Measurements from ENCODE around the gene SPDYE2. TPM values are rescaled to one million over a fixed set of nuclear protein-coding genes. Genes with fewer than 3 reads are reported as not detected.
A peak's percentile ranks its signal among the peaks of the same experiment; 100 is the strongest.
"Not testable (repeated sequence)": the region's sequence is repeated elsewhere in the genome, so short reads cannot be mapped to it uniquely, and the experiment has no call there.

SPDYE2 gene
- total and polyA plus RNA-seq, 4 experiments from 2014 or later = 0.20 to 1.7 (median 0.28) TPM; not detected in 1

DNA sequence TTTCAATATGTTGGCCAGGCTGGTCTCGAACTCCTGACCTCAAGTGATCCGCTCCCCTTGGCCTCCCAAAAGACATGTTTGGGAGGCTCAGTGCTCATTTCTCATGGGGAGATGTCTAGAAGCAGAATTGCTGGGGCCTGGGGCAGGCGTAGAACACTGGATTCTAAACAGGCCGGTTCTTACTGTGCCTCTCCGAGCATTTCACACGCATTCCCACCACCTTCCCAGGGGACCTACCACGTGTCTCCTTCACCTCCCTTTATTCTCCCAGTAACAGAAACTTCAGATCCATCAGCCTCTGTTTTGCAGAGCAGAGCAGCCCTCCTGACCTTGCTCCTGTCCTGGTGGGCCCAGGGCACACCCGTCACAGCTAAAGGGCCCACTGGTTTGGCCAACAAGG, 23.8 kb upstream of the SPDYE2 start:
- H3K27me3 ChIP-seq (ENCODE audit: insufficient read depth, low read length); H3K4me3 Mint-ChIP-seq; CTCF ChIA-PET (ENCODE audit: partially characterized antibody); H3K27ac Mint-ChIP-seq; H3K4me3 ChIP-seq (ENCODE audit: low read length in 2 of 2); DNase-seq; H3K4me1 Mint-ChIP-seq; H3K36me3 Mint-ChIP-seq; intact Hi-C loops (cut with micrococcal nuclease); H3K9me3 ChIP-seq (ENCODE audit: control insufficient read depth in 1 of 2, low read length in 2 of 2); H3K27ac ChIP-seq (ENCODE audit: low read depth, low read length); H3K4me1 ChIP-seq (ENCODE audit: insufficient read depth, low read length); H3K9me3 Mint-ChIP-seq; H3K36me3 ChIP-seq (ENCODE audit: insufficient read depth, low read length); POLR2A ChIA-PET (ENCODE audit: partially characterized antibody); H3K27me3 Mint-ChIP-seq: not testable (repeated sequence)

DNA sequence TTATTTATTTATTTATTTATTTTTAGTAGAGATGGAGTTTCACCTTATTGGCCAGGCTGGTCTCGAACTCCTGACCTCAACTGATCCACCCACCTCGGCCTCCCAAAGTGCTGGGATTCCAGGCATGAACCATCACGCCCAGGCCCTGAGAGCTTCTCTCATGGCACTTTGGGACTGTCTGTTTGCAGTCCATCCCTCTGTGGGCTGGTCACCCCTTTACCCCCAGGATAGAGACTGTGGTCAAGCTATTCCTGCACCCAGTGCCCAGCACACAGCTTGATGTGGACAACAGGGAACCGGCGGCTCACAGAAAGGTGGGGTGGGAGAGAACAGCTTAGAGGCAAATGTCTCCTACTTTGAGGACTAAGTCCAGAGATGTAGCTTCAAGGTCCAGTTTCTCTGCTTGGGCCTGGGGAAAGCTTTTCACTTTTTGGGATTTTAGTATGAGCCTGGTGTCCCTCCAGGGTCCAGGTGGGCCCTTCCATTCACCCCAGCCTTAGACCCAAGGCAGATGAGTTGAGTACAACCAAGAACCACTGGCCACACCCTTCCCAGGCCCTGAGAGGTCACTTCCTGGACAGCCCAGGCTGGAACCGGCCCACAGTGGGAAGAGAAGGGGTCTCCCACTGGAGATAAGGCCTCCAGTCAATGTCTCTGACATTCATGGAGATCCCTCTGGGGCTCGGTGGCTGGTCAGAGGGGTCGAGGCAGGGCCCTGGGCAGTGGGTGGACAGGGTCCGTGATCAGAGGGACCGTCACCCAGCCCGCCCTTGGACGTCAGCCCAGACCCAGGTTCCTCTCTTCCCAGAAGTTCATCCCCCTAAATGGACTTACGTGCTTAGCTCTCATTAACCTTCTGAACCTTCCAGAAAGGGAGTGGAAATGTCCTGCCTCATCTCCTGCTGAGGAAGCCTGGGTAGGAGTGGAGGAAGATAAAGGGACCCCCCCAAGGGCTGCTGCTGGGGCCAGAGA, 22.9 kb upstream of the SPDYE2 start:
- H3K27ac ChIP-seq (ENCODE audit: low read depth, low read length); H3K36me3 ChIP-seq (ENCODE audit: insufficient read depth, low read length); H3K27me3 ChIP-seq (ENCODE audit: insufficient read depth, low read length); CTCF ChIA-PET (ENCODE audit: partially characterized antibody); H3K27me3 Mint-ChIP-seq; H3K27ac Mint-ChIP-seq; H3K4me3 Mint-ChIP-seq; POLR2A ChIA-PET (ENCODE audit: partially characterized antibody); DNase-seq; H3K9me3 ChIP-seq (ENCODE audit: control insufficient read depth in 1 of 2, low read length in 2 of 2); intact Hi-C loops (cut with micrococcal nuclease); H3K9me3 Mint-ChIP-seq; H3K4me1 Mint-ChIP-seq; H3K36me3 Mint-ChIP-seq; H3K4me1 ChIP-seq (ENCODE audit: insufficient read depth, low read length); H3K4me3 ChIP-seq (ENCODE audit: low read length in 2 of 2): not testable (repeated sequence)

DNA sequence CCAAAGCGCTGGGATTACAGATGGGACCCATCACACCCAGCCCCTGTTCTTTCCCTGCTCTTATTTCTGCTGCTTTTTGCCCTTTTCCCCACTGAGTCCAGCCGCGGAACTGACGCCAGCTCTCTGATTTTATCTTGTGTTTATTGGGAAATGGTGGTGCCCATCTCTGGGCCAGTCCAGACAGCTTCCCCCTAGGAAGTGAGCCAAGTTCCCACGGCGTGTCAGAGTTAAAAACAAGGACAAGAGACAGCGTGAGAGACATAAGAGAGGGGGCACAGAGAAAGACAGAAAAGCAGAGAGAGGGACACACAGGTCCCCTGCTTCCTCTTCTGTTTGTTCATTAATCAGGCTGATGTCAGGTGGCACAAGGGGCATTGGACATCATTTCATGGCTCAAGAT, 19.4 kb upstream of the SPDYE2 start:
- not testable (repeated sequence) for H3K36me3 Mint-ChIP-seq, DNase-seq, H3K9me3 Mint-ChIP-seq

DNA sequence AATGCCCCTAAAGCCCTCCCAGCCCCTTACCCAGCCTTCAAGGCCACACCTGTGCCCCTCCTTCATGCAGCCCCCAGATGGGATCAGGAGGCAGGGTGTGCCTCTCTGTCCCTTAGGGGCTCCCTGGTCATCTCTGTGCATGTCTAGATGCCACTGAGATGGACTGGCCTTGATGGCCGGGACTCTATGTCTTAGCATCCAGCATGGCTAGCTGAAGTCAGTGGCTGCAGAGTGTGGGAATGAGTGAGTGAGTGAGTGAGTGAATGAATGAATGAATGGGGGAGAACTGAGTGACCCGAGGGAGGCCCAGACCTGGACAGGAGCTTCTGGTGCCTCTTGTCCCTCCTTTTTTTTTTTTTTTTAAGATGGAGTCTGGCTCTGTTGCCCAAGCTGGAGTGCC, 18.9 kb upstream of the SPDYE2 start:
- H3K27me3 Mint-ChIP-seq; H3K36me3 ChIP-seq (ENCODE audit: insufficient read depth, low read length); H3K4me3 Mint-ChIP-seq; H3K4me1 ChIP-seq (ENCODE audit: insufficient read depth, low read length); H3K27ac Mint-ChIP-seq; H3K4me1 Mint-ChIP-seq; CTCF ChIA-PET (ENCODE audit: partially characterized antibody); H3K4me3 ChIP-seq (ENCODE audit: low read length in 2 of 2); DNase-seq; H3K27ac ChIP-seq (ENCODE audit: low read depth, low read length); H3K9me3 Mint-ChIP-seq; intact Hi-C loops (cut with micrococcal nuclease); H3K27me3 ChIP-seq (ENCODE audit: insufficient read depth, low read length); H3K36me3 Mint-ChIP-seq; POLR2A ChIA-PET (ENCODE audit: partially characterized antibody); H3K9me3 ChIP-seq (ENCODE audit: control insufficient read depth in 1 of 2, low read length in 2 of 2): not testable (repeated sequence)

More for the DNA sequence above, 19.4 kb upstream of the SPDYE2 start:
- POLR2A ChIA-PET (ENCODE audit: partially characterized antibody); H3K36me3 ChIP-seq (ENCODE audit: insufficient read depth, low read length); H3K4me1 Mint-ChIP-seq; H3K27me3 ChIP-seq (ENCODE audit: insufficient read depth, low read length); H3K4me1 ChIP-seq (ENCODE audit: insufficient read depth, low read length); intact Hi-C loops (cut with micrococcal nuclease); H3K4me3 ChIP-seq (ENCODE audit: low read length in 2 of 2); H3K27ac ChIP-seq (ENCODE audit: low read depth, low read length); H3K27ac Mint-ChIP-seq; H3K4me3 Mint-ChIP-seq; H3K9me3 ChIP-seq (ENCODE audit: control insufficient read depth in 1 of 2, low read length in 2 of 2); CTCF ChIA-PET (ENCODE audit: partially characterized antibody); H3K27me3 Mint-ChIP-seq: not testable (repeated sequence)

DNA sequence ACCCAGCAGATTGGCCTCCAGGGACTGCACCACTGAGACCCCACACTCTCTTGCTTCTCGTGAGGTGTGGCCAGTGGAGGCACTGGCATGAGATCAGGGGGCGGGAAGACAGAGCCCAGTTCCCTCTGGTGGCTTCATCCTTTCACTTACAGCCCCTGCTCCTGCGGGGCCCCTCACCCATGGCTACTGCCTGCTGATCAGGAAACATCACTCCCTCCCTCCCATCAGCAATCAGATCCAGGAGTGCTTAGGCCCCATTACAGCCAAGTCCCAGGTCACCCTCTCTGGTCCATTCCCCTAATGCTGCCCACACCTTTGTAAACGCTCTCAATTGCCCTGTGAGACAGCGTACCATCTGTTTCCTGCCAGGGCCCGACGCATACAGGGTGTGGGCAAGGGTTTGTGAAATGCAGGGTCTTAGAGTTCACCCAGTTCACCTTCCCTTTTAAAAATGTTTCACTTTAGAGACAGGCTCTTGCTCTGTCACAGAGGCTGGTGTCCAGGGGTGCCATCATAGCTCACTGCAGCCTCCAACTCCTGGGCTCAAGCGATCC, 15.9 kb upstream of the SPDYE2 start:
- CTCF ChIA-PET (ENCODE audit: partially characterized antibody); H3K36me3 ChIP-seq (ENCODE audit: insufficient read depth, low read length); H3K9me3 Mint-ChIP-seq; H3K27me3 Mint-ChIP-seq; H3K9me3 ChIP-seq (ENCODE audit: control insufficient read depth in 1 of 2, low read length in 2 of 2); H3K27ac ChIP-seq (ENCODE audit: low read depth, low read length); intact Hi-C loops (cut with micrococcal nuclease); H3K4me3 Mint-ChIP-seq; H3K36me3 Mint-ChIP-seq; H3K4me1 ChIP-seq (ENCODE audit: insufficient read depth, low read length); DNase-seq; POLR2A ChIA-PET (ENCODE audit: partially characterized antibody); H3K4me1 Mint-ChIP-seq; H3K4me3 ChIP-seq (ENCODE audit: low read length in 2 of 2); H3K27me3 ChIP-seq (ENCODE audit: insufficient read depth, low read length): not testable (repeated sequence)
- peak overlapping the region in 1 of 7 donors; percentile 23 for H3K27ac Mint-ChIP-seq

DNA sequence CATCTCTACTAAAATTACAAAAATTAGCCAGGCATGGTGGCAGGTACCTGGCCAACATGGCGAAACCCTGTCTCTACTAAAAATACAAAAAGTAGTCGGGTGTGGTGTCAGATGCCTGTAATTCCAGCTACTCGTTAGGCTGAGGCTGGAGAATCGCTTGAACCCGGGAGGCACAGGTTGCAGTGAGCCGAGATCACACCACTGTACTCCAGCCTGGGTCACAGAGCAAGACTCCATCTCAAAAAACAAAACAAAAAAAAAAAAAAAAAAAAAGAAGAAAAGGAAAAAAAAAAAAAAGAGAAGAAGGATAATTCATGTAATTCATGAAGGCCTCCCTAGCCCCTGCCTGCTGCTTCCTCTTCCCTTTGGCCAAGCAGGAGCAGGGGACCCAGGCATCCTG, 10.4 kb upstream of the SPDYE2 start:
- H3K36me3 Mint-ChIP-seq; intact Hi-C loops (cut with micrococcal nuclease); H3K9me3 Mint-ChIP-seq; POLR2A ChIA-PET (ENCODE audit: partially characterized antibody); H3K9me3 ChIP-seq (ENCODE audit: control insufficient read depth in 1 of 2, low read length in 2 of 2); DNase-seq; H3K36me3 ChIP-seq (ENCODE audit: insufficient read depth, low read length); H3K27ac ChIP-seq (ENCODE audit: low read depth, low read length); H3K4me3 Mint-ChIP-seq; H3K27me3 Mint-ChIP-seq; H3K27me3 ChIP-seq (ENCODE audit: insufficient read depth, low read length); CTCF ChIA-PET (ENCODE audit: partially characterized antibody); H3K4me1 Mint-ChIP-seq; H3K4me1 ChIP-seq (ENCODE audit: insufficient read depth, low read length); H3K27ac Mint-ChIP-seq; H3K4me3 ChIP-seq (ENCODE audit: low read length in 2 of 2): not testable (repeated sequence)

DNA sequence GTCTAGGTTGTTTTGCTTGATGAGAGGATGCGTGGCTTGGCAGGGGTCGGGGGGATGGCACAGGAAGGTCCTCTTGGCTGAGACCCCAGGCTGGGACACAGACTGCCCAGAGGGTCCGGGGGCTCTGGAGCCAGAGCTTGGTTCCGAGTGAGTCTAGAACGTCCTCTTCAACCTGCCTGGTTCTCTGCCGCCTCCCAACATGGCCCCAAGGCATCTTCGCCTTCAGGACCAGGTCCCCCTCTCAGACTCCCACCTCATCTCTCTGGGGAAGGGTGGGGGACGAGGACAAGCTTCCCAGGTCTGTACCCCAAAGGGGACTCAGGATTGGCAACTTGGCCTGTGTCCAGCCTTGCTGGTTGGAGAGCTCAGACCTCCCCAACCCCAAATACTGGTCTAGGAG, 8.9 kb upstream of the SPDYE2 start:
- H3K36me3 ChIP-seq (ENCODE audit: insufficient read depth, low read length); H3K4me3 ChIP-seq (ENCODE audit: low read length in 2 of 2); POLR2A ChIA-PET (ENCODE audit: partially characterized antibody); H3K4me3 Mint-ChIP-seq; H3K27me3 Mint-ChIP-seq; CTCF ChIA-PET (ENCODE audit: partially characterized antibody); H3K27ac Mint-ChIP-seq; H3K36me3 Mint-ChIP-seq; H3K27me3 ChIP-seq (ENCODE audit: insufficient read depth, low read length); intact Hi-C loops (cut with micrococcal nuclease); DNase-seq; H3K9me3 Mint-ChIP-seq; H3K27ac ChIP-seq (ENCODE audit: low read depth, low read length); H3K4me1 Mint-ChIP-seq; H3K9me3 ChIP-seq (ENCODE audit: control insufficient read depth in 1 of 2, low read length in 2 of 2); H3K4me1 ChIP-seq (ENCODE audit: insufficient read depth, low read length): not testable (repeated sequence)

Data from CD4-positive, alpha-beta memory T cell (primary cell).